Stimulated activated CD4-positive, alpha-beta T cell treated with anti-CD3 and anti-CD28 coated beads, TNF-alpha, amount 100 ng/mL, for 24 hours (primary cell): ENCODE data around the gene GPR35.
"Not testable (repeated sequence)": the region's sequence is repeated elsewhere in the genome, so short reads cannot be mapped to it uniquely, and the experiment has no call there.

Experiments
- DNase-seq, 3 experiments: peaks; one replicate each; pipeline ENCODE4 v3.0.0-alpha.2; 2020; ENCODE audit warnings: low read depth in 3 of 3

GPR35 gene

GRCh38 chr2:240662681-240663080 is 37.4 kb downstream of the GPR35 start:
- no peak for DNase-seq

DNA sequence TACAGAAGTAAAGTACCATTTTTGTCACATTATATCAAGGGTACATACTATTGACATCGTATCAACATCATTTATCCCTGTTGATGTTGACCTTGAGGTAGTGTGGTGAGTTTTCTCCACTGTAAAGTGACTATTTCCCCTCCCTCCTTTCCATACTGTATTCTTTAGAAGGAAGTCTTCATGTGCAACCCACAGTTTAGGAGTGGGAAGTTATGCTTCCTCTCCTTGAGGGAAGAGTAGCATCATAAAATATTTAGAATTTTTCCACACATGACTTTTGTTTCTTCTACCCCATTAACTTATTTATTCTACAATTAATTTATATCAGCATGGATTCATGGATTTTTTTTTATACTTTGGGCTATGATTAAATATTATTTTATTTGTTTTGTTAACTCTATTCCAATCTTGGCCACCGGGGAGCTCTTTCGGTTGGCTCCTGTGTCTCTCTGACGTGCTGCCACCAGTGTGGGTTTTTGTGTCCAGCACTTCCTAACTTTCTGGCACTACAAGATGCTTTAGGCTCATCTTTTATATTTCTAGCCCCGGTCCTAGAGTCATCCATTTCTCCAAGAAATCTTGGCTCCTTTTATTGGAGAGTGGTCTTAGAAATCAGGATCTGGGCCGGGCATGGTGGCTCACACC is 38.4 kb downstream of the GPR35 start:
- DNase-seq, result no peak

DNA sequence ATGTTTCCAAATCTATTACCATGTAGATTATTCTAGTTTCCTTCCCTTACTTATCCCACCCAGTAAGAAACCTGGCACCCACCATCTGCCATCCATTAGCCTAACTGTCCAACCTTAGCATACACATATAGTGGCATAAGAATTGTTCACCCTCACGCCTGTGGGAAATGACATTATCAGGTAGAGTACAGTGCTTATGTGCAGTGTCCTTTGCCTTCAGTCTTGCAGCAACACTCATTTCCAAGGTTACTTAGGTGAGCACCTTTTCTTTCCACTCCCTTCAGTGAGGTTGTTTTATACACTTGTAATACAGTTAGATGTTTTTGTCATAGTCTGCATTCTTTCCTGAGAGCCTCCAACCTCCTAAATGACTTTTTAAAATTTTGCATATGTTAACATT is 39.3 kb downstream of the GPR35 start:
- DNase-seq, result no peak

DNA sequence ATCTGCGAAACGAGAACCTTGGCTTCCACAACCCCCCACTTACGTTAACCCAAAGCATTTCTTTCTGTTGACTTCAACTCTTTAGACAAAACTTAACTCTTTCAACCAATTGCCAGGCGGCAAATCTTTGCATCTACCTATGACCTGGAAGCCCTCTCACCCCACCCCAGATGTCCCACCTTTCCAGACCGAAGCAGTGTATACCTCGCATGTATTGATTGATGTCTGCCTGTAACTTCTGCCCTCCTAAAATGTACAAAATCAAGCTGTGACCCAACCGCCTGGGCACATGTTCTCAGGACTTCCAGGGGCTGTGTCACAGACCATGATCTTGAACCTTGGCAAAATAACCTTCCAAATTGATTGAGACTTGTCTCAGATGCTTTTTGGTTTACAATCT is 45.1 kb downstream of the GPR35 start:
- DNase-seq, result no peak

DNA sequence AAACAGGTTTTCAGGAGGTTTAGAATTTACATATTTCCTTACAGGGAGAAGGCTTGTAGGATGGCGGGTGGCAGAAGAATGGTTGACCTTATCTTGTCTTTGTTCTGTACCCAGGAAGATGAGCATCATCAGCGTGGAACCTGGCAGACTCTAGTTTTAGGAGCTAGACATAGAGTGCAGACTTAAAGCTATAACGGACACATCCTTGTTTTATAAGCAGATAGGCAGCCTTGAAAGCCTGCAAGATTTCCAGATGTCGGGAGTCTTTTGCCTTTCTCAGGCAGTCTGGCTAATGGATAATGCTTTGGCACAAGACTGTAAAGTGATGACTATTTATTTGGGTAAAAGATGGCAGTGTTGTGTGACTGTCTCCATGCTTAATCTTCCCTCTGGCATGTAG is 45.7 kb downstream of the GPR35 start:
- DNase-seq, result no peak

DNA sequence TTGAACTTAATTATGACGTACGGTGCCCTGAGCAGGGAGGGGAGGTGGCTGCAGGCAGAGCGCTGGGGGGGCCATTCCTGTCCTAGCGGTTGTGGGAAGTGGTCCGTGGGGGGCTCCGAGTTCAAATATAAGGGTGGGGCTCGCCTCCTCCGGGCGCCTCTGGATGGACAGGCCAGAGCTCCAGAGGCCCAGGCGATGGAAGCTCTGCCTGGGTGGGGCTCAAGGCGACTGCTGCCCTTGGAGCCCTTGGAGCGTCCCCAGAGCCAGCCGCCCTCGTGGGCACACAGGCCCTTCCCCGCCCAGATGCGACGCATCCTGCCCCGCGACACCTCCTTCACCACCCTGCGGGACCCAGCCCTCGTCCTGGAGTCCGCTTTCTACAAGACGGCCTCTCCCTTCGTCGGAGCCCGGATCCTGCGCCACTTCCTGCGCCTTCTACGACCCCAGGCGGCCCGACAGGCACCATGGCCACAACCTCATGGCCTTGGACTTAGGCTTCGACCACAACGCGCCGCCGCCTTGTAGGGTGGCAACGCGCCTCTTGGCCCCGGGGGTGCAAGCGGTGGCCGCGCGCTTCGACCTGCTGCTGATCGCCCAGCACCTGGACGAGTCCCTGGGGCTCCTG is 46.9 kb downstream of the GPR35 start:
- DNase-seq, result no peak

- DNase-seq, result no peak
Observed at GRCh38 chr2:240672701-240673190, 47.5 kb downstream of the GPR35 start.

GRCh38 chr2:240674461-240675184 is 49.3 kb downstream of the GPR35 start:
- not testable (repeated sequence) for DNase-seq

- DNase-seq, result not testable (repeated sequence)
Observed at GRCh38 chr2:240675345-240675744, 50.1 kb downstream of the GPR35 start.

GRCh38 chr2:240678043-240678442 is 52.8 kb downstream of the GPR35 start:
- not testable (repeated sequence) for DNase-seq

DNA sequence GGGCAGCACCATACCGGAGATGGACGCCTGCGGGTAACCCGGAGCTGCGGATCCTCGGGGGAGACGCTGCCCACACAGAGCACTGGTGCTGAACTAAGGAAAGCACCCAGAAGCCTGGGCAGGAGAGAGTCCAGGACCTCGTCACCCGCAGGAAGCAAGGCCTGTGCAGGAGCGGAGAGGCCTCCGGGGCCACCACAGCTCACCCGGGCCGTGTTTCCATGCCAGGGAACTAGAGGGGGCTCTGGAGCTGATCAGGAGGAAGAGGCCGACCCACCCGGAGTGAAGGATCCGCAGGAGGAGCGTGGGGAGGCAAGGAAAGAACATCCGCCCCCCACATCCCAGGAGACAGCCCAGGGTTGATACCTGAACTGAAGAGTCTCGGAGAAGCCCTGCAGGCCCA is 53.6 kb downstream of the GPR35 start:
- DNase-seq, result not testable (repeated sequence)

DNA sequence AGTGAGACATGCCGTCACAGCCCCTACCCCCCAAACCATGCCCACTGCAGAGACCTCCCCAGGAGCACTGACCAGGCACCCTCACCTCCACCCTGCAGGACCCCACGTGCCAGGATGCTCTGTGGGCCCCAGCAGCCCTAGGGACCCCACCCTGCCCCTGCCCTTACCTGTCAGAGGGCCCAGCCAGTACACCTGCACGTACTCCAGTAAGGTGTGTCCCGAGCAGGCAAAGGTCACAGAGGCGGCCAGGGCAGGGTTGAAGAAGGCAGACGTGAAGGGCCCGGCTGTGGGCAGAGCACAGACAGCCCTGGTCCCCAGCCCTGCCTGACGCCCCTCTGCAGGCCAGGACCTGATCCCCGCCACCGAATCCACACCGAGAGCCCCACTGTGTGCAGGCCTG is 54.9 kb downstream of the GPR35 start:
- DNase-seq, result not testable (repeated sequence)
